ENCODE results near the gene THRB. TPM values are rescaled to one million over a fixed set of nuclear protein-coding genes. Genes with fewer than 3 reads are reported as not detected.

Gene THRB
- total RNA-seq, 1 donor from 2014 or later, result 32.8 TPM

DNA sequence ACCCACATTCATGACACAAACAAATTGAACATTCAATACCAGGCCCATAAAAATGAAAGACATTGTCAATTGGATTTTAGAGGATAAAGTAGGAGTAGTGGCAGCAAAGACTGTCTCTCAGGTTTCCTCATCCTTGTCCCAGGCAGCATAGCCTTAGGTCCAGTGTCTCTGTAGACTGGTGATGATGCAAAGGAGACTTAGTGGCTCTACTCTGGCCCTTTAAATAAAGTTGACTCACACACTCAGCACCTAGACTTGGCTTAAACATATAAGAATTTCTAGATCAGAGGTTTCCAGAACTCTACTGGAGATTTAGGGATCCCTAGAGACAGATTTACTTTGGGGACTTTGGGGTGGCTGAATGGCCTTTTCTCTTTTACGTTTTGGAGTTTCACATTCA lies 382.9 kb downstream of the THRB start:
- H3K4me3 ChIP-seq, result no peak overlapping the region
- intact Hi-C loops (cut with micrococcal nuclease), result no loop called here
- H3K9me3 ChIP-seq (replicated peaks), result no peaks in the 10 kb centered on the region
- DNase-seq, result no peak
- TF ChIP-seq, protein P1, sequence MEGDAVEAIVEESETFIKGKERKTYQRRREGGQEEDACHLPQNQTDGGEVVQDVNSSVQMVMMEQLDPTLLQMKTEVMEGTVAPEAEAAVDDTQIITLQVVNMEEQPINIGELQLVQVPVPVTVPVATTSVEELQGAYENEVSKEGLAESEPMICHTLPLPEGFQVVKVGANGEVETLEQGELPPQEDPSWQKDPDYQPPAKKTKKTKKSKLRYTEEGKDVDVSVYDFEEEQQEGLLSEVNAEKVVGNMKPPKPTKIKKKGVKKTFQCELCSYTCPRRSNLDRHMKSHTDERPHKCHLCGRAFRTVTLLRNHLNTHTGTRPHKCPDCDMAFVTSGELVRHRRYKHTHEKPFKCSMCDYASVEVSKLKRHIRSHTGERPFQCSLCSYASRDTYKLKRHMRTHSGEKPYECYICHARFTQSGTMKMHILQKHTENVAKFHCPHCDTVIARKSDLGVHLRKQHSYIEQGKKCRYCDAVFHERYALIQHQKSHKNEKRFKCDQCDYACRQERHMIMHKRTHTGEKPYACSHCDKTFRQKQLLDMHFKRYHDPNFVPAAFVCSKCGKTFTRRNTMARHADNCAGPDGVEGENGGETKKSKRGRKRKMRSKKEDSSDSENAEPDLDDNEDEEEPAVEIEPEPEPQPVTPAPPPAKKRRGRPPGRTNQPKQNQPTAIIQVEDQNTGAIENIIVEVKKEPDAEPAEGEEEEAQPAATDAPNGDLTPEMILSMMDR (IDR thresholded peaks at IDR 0.05; ENCODE audit: borderline replicate concordance), result no peak
- H3K36me3 ChIP-seq, result no peaks in the 10 kb centered on the region
- no peak overlapping the region for H3K27ac ChIP-seq (replicated peaks)
- H3K4me1 ChIP-seq, result no peaks in the 10 kb centered on the region
- H3K27me3 ChIP-seq (ENCODE audit: low read depth), result no peaks in the 10 kb centered on the region

DNA sequence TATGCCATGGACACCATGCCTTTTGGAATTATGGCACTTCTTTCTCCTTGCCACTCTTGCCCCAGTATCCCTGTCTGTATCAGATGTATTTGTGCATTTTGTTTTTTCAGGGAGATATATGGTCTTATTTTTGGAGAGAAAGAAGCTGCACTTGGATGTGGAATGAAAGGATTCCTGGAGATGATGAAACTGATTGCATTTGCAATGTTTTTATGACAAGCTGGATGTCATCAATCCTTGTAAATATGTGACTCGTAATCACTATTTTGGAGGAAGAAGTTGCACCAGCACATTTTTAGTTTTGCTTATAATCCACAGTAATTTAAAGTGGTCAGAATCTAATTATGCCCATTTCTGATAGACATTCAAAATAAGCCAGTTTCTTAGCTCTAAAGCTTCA lies 384.6 kb downstream of the THRB start:
- Histone ChIP-seq H3K27me3 (ENCODE audit: low read depth) (no peaks in the 10 kb centered on the region), H3K36me3 (no peaks in the 10 kb centered on the region), H3K4me1 (no peaks in the 10 kb centered on the region), H3K27ac (replicated peaks) (no peak overlapping the region), H3K9me3 (replicated peaks) (no peaks in the 10 kb centered on the region), H3K4me3 (no peak overlapping the region)
- intact Hi-C loops (cut with micrococcal nuclease), result no loop called here
- no peak for DNase-seq
- TF ChIP-seq, protein P1 (IDR thresholded peaks at IDR 0.05; ENCODE audit: borderline replicate concordance), result no peak

DNA sequence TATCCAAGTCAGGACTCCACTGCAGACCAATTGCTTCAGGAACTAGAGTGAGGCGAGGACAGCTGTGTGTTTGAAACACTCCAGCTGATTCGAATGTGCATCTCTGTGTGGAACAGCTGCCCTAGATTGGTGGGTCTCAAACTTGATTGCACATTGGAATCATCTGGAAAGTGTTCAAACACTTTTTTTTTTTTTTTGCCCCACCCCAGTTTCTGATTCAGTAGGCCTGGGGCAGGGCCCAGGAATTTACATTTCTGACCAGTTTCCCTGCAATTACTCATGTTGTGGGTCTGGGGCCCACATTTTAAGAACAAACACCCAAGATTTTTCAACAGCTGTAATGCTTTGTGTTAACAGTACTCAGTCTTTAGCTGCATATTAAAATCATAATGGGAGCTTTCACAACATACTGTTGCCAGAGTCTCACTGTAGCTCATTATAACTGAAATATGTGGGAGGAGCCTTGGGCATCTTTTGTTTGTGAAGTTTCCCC lies 392.9 kb downstream of the THRB start:
- TF ChIP-seq, protein P1 (IDR thresholded peaks at IDR 0.05; ENCODE audit: borderline replicate concordance), result no peak
- no peak for DNase-seq
- H3K4me1 ChIP-seq, result peaks cover 7% of the 10 kb centered on the region
- no peaks in the 10 kb centered on the region for H3K27me3 ChIP-seq (ENCODE audit: low read depth)
- H3K36me3 ChIP-seq, result no peaks in the 10 kb centered on the region
- H3K4me3 ChIP-seq, result no peak overlapping the region
- no peaks in the 10 kb centered on the region for H3K9me3 ChIP-seq (replicated peaks)
- H3K27ac ChIP-seq (replicated peaks), result no peak overlapping the region
- intact Hi-C loops (cut with micrococcal nuclease), result no loop called here

DNA sequence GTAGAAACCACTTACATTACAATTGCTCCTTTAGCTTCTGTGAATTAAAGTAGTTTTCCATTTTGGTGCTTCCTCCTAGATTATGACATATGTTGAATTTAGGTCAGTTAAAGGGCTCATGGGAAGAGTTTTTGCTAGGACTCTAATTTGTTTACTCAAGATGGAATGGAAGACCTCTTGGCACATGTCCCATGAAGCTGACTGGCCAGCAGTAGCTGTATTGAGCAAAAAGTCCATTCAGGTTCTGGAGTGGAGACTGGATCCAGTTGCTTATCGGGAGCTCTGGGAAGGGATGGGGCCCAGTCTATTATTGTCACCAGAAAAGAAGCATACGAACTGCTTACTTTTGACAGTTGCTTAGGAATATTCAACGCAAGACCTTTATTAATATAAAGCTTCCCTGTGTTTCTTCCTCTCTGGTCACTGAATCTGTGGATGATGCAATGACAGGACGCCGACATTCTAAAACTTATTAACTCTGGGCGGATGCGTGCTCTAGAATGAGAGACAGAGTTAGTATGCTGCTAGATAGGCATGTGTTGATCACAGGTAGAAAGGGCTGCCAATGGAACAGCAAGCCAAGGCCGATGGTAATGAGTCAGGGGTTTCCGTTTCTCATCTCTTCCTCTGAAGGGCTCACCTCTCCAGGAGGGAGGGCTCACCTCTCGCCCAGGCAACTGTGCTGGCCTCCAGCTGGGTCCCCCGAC lies 393.8 kb downstream of the THRB start:
- intact Hi-C loops (cut with micrococcal nuclease), result no loop called here
- Histone ChIP-seq H3K27me3 (ENCODE audit: low read depth) (no peaks in the 10 kb centered on the region), H3K27ac (replicated peaks) (peak overlapping the region; percentile 58), H3K9me3 (replicated peaks) (no peaks in the 10 kb centered on the region), H3K4me3 (no peak overlapping the region), H3K36me3 (no peaks in the 10 kb centered on the region), H3K4me1 (peaks cover 7% of the 10 kb centered on the region)
- TF ChIP-seq, protein P1 (IDR thresholded peaks at IDR 0.05; ENCODE audit: borderline replicate concordance), result no peak
- no peak for DNase-seq

DNA sequence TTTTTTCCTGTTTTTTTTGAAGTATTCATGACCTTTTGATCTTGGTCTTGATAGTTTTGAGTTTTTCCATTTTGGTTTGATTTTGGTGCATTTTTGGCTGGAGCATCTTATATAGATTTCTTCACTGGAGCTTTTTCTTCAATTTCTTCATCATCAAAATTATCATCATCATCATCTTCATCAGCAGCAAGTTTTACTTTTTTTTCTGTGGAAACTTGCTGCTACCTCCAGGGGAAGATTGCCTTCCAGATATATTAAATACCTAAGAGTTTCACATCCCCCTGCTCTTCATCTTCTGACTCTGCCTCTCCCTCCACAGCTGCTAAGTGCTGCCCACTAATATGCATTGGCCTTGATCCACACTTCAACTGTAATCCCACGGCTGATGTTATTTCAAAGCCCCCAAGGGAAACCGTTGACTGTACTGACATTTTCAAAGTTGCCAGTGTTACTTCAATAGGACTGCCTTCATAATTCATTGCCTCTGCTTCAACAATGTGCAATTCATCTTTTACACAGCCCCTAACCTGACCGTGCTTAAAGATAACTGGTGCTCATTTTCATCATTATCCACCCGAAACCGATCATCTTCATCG lies 397.9 kb downstream of the THRB start:
- TF ChIP-seq, protein P1 (IDR thresholded peaks at IDR 0.05; ENCODE audit: borderline replicate concordance), result no peak
- DNase-seq, result no peak
- no peak overlapping the region for H3K4me3 ChIP-seq
- no peaks in the 10 kb centered on the region for H3K9me3 ChIP-seq (replicated peaks)
- H3K27me3 ChIP-seq (ENCODE audit: low read depth), result no peaks in the 10 kb centered on the region
- no peaks in the 10 kb centered on the region for H3K36me3 ChIP-seq
- H3K4me1 ChIP-seq, result peaks cover 7% of the 10 kb centered on the region
- H3K27ac ChIP-seq (replicated peaks), result no peak overlapping the region
- intact Hi-C loops (cut with micrococcal nuclease), result no loop called here
